GM19438 (cell line): ENCODE data around the gene TMEM225.
"Not testable (repeated sequence)": the region's sequence is repeated elsewhere in the genome, so short reads cannot be mapped to it uniquely, and the experiment has no call there.

Experiments
- ATAC-seq: cut with Tn5 transposase; IDR thresholded peaks from one replicate; pipeline ENCODE4 v1.9.1; 2021; ENCODE audit warnings: low read depth; ENCODE audit not compliant: unreplicated experiment

Gene TMEM225

DNA sequence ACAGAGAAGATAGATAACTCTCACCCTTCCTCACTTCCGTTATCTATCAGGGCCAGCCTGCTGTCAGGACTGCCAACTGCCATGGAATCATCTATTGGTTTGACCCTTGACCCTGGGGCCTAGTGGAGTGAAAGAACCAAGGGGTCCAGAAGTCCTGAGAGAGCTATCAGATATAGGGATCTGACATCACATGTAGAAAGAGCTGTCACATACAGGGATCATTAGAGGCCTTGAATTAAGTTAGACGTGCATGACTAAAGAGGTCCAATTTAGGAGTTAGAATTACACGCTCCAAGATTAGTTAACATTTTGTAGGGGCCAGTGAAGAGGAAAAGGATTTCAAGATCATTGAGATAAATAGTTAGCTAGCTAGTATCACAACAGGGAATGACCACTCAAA is at the start of gene TMEM225:
Gene TMEM225, minus strand, starts transcription at position 101 of the 400 bp plus-strand sequence. CDS start 245 bp downstream, outside the sequence.
- ATAC-seq, result no peak

GRCh38 chr11:123924027-123924426 is 38.6 kb upstream of the TMEM225 start:
- no peak for ATAC-seq

- no peak for ATAC-seq
Measured at GRCh38 chr11:123920943-123921342, 35.5 kb upstream of the TMEM225 start.

GRCh38 chr11:123905826-123906225 is 20.4 kb upstream of the TMEM225 start:
- no peak for ATAC-seq

DNA sequence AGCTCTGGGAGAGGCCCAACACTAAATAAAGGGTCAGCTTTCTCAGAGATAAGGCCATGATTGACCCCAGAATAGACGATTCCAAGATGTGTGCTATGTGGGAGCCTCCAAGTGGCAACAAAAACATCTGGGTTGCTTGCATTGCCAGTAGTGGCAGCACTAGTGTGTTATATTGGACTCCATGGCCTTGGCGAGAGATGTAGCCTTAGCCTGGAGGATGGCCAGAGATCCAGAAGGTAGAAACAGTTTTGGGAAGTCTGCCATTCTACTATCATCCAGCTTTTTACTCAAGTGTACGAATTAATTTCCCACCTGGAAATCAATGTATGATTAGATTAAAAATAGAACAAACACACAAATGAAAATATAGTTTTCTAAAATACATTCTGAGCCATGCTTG is 19.5 kb upstream of the TMEM225 start:
- ATAC-seq, result no peak

DNA sequence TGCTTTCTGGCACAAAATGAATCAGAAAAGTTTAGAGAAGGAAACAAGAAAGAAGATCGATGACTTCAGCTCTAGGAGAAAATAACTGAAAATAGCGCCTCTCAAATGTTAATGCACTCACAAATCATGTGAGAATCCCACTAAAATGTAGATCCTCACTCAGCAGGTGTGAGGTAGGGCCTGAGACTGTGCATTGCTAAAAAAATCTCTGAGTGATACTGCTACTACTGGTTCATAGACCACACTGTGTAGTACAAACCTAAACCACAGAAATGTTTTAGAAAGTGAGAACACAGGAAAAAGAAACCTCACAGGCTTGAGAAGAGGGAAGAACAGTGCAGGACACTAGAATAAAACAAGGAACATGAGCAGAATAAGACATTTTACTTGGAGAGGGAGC is 18.5 kb upstream of the TMEM225 start:
- ATAC-seq, result peak; percentile 68

- ATAC-seq, result no peak
Measured at GRCh38 chr11:123901867-123902266, 16.4 kb upstream of the TMEM225 start, which contains the start of gene OR8D4. Gene OR8D4, plus strand, starts transcription at chr11:123902167. Its CDS starts 4,265 bp downstream, at chr11:123906432.

GRCh38 chr11:123899792-123900191 is 14.3 kb upstream of the TMEM225 start:
- no peak for ATAC-seq

DNA sequence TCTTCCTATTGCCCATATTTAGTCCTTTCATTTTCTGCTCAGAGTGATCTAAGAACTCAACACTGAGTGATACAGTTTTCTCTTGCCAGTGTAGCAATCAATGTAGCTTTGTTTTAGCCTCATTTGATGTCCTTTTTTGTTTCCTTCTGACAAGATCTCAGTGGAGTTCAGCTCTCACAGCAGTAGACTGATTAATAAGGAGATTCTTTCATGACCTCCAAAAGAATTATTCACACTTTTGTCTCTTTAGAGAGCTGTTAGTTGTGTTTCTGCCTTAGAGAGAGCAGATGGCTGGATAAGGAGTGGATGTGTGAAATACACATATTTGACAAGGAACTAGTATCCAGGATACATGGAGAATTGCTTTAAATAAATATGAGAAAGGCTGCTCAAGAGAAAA is 6.6 kb upstream of the TMEM225 start:
- ATAC-seq, result no peak

DNA sequence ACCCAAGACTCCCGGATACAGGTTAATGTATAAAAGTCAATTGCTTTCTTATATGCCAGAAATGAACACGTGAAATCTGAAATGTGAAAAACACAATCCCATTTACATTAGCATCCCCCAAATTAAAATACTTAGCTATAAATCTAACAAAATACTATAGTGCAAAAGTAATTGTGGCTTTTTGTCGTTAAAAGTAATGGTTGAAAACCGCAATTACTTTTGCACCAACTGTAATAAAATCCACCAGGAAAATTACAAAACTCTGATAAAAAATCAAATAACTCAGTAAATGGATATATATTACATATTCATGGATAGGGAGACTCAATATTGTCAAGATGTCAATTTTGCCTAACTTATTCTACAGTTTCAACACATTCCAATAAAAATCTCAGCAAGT is 4.6 kb downstream of the TMEM225 start:
- no peak for ATAC-seq

GRCh38 chr11:123867795-123868194 is 17.7 kb downstream of the TMEM225 start:
- ATAC-seq, result not testable (repeated sequence)

DNA sequence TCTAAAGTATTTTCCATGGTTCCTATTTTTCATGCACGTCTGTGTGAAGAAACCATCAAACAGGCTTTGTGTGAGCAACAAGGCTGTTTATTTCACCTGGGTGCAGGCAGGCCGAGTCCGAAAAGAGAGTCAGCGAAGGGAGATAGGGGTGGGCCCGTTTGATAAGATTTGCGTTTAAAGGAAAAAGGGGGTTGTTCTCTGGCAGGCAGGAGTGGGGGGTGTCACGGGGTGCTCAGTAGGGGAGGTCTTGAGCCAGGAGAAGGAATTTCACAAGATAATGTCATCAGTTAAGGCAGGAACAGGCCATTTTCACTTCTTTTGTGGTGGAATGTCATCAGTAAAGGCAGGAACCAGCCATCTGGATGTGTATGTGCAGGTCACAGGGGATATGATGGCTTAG is 20.2 kb downstream of the TMEM225 start:
- ATAC-seq, result not testable (repeated sequence)

DNA sequence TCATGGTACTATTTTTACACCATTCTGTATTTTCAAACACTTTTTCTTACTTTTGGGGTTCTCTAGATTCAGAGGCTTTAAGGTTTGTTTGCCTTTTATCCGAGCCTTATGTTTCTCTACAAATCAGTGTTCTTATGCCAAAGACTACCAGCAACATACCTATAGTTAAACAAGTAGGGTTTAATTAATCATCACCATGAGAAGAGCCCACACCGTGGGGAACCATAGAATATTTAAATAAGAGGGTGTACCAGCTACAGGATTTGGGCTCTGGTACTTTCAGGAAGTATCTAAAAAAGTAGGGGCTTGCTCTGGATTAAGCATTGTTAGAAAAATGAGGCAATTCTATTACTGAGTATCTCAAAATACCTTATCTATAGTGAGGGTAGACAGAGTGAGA is 25.7 kb downstream of the TMEM225 start:
- no peak for ATAC-seq

DNA sequence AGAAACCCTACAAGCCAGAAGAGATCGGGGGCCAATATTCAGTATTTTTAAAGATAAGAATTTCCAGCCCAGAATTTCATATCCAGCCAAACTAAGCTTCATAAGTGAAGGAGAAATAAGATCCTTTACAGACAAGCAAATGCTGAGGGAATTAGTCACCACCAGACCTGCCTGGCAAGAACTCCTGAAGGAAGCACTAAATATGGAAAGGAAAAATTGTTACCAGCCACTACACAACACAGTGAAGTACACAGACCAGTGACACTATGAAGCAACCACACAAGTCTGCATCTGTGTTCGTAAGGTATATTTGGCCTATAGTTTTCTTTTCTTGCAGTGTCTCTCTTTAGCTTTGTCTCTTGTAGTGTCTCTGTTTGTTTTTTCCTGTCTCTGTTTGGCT is 29.0 kb downstream of the TMEM225 start:
- ATAC-seq, result no peak

- no peak for ATAC-seq
Measured at GRCh38 chr11:123853038-123853437, 32.4 kb downstream of the TMEM225 start.

- no peak for ATAC-seq
Measured at GRCh38 chr11:123852321-123852720, 33.1 kb downstream of the TMEM225 start.

DNA sequence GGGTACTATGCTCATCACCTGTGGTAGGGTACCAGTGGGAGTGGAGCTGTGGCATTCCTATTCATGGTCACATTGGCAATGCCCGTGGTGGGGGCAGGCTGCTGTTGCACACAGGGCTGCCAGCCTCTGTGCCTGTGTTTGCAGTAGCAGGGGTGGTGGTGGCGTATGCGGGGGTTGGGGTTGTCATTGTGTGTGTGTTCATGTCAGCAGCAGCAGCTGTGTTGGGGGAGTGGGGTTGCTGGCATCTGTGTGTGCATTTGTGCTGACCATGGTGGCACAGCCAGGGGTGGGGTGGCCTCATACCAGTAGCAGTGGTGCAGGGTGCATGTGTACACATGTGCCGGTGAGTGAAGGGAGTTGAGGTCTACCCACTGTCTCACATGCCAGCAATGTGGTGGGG is 34.4 kb downstream of the TMEM225 start:
- ATAC-seq, result no peak

GRCh38 chr11:123841174-123841573 is 44.3 kb downstream of the TMEM225 start:
- ATAC-seq, result no peak

GRCh38 chr11:123839131-123839530 is 46.3 kb downstream of the TMEM225 start:
- ATAC-seq, result no peak

DNA sequence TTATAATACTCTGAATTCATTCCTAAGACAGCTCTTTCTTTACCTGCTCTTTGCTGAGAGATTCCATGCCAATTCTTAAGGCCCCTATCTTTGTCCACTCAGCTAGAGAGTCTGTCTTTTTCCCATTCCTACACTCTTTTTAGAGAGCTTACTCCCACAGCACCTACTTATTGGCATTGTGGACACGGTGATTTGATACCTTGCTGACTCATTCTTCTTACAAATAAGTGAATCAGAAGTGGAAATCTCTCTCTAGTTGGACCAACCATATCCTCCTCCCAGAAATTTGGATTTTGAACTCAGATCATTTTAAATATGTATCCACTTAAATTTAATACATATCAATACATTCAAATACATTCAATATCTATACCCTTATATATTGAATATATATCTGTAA is 46.8 kb downstream of the TMEM225 start:
- ATAC-seq, result no peak

GRCh38 chr11:123838199-123838598 is 47.3 kb downstream of the TMEM225 start:
- no peak for ATAC-seq

DNA sequence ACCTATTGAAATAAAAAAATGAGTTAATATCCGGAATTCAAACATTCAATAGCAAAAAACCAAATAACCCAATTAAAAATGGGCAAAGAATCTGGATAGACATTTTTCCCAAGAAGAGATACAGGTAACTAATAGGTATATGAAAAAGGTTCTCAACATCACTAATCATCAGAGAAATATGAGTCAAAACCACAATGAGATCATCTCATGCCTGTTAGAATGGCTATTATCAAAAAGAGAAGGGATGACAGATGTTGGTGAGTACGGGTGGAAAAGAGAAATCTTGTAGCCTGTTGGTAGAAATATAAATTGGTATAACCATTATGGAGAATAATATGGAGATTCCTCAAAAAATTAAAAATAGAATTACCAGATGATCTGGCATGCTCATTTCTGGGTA is 52.4 kb downstream of the TMEM225 start:
- ATAC-seq, result no peak
